ENCODE measurements around the gene TRIM45. TPM values are rescaled to one million over a fixed set of nuclear protein-coding genes. Genes with fewer than 3 reads are reported as not detected.
A peak's percentile ranks its signal among the peaks of the same experiment; 100 is the strongest.
"Not testable (repeated sequence)": the region's sequence is repeated elsewhere in the genome, so short reads cannot be mapped to it uniquely, and the experiment has no call there.

Gene TRIM45
- total RNA-seq, 2 donors from 2014 or later, result 1.5 to 7.1 TPM

DNA sequence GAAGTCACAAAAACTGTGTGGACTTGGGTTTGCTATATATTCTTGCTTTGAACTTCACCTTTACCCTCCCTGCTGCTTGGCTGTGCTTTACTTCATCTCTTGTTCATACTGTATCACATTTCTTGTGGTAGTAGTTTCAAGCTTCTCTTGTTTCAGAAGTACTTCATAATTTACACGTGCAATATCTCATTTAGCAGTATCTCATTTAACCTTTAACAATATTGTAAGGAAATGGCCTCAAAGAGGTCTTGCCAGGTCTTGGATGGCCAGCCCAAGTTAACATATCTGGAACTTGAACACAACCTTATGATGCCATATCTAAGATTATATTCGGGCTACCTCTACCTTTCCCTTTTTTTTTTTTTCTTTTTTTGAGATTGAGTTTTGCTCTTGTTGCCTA is 1.7 kb upstream of the TRIM45 start:
- H3K9me3 ChIP-seq, result no peaks in the 10 kb centered on the region
- H3K4me1 ChIP-seq (ENCODE audit: control insufficient read depth in 1 of 2, low read depth in 2 of 2), result peaks cover 8 to 15% of the 10 kb centered on the region in 2 donors
- DNase-seq (ENCODE audit: low spot score) (no peak), ATAC-seq (ENCODE audit: insufficient number of reproducible peaks, low FRiP score, low read depth) (no peak)
- no peaks in the 10 kb centered on the region for H3K36me3 ChIP-seq
- H3K4me3 ChIP-seq, result no peak overlapping the region
- TF ChIP-seq CTCF (IDR thresholded peaks at IDR 0.05), result no peak
- H3K27ac ChIP-seq, result no peak overlapping the region
- no peaks in the 10 kb centered on the region for H3K27me3 ChIP-seq (replicated peaks; ENCODE audit: insufficient read depth)

GRCh38 chr1:117122330-117123025 is 929 bp upstream of the TRIM45 start:
- Histone ChIP-seq H3K27me3 (replicated peaks; ENCODE audit: insufficient read depth) (no peaks in the 10 kb centered on the region), H3K27ac (peak overlapping the region; percentile 85 to 88), H3K9me3 (no peaks in the 10 kb centered on the region), H3K4me3 (peak overlapping the region; percentile 83), H3K4me1 (ENCODE audit: control insufficient read depth in 1 of 2, low read depth in 2 of 2) (peaks cover 8 to 15% of the 10 kb centered on the region in 2 donors), H3K36me3 (no peaks in the 10 kb centered on the region)
- DNase-seq (ENCODE audit: low spot score), result no peak
- TF ChIP-seq CTCF (IDR thresholded peaks at IDR 0.05), result no peak
- peak; percentile 9 for ATAC-seq (ENCODE audit: insufficient number of reproducible peaks, low FRiP score, low read depth)

DNA sequence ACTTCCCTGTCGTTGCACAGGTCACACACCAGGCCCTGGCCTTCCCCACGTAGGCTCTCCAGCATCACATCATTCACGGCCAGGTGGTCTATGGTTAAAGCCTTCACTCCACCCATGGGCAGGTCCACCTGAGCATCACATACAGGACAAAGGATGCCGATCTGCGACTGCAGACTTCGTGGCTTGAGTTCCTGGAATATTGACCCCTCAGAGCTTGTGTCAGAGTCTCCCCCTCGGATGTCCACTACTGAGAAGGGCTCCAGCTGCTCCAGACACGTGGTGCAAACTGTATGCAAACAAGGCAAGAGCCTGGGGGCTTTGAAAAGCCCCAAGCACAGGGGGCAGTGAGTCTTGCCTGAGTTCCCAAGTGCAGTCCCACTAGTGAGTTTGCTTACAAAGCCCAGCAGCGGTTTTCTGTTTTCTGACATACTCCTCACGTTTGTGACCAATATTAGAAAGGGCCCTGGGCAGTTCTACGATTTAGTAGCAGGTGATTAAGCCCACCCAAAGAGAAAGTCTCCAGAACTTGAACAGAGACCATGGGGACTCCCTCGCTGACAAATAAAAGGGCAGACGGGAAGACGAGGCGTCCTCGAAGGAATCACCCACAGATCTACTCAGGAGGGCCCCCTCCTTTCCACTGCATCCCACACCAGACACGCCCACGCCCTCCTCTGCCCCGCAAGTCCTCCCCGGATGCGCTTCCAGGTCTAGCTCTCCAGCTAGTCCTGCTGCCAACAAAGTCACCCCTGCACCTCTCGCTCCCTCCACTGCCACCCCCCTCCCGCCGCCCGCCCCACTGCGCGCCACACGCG is 568 bp downstream of the TRIM45 start:
- Histone ChIP-seq H3K4me1 (ENCODE audit: control insufficient read depth in 1 of 2, low read depth in 2 of 2) (peaks cover 8 to 15% of the 10 kb centered on the region in 2 donors), H3K27me3 (replicated peaks; ENCODE audit: insufficient read depth) (no peaks in the 10 kb centered on the region), H3K9me3 (no peaks in the 10 kb centered on the region), H3K27ac (peak overlapping the region; percentile 85 to 88), H3K4me3 (peak overlapping the region; percentile 83), H3K36me3 (no peaks in the 10 kb centered on the region)
- ATAC-seq (ENCODE audit: insufficient number of reproducible peaks, low FRiP score, low read depth) (no peak), DNase-seq (ENCODE audit: low spot score) (no peak)
- no peak for TF ChIP-seq CTCF (IDR thresholded peaks at IDR 0.05)

GRCh38 chr1:117119144-117119543 is 2.4 kb downstream of the TRIM45 start:
- not testable (repeated sequence) for H3K27me3 ChIP-seq (replicated peaks; ENCODE audit: insufficient read depth); H3K36me3 ChIP-seq; H3K27ac ChIP-seq; DNase-seq (ENCODE audit: low spot score); ATAC-seq (ENCODE audit: insufficient number of reproducible peaks, low FRiP score, low read depth); H3K4me3 ChIP-seq; H3K9me3 ChIP-seq
- peaks cover 8 to 15% of the 10 kb centered on the region in 2 donors for H3K4me1 ChIP-seq (ENCODE audit: control insufficient read depth in 1 of 2, low read depth in 2 of 2)

DNA sequence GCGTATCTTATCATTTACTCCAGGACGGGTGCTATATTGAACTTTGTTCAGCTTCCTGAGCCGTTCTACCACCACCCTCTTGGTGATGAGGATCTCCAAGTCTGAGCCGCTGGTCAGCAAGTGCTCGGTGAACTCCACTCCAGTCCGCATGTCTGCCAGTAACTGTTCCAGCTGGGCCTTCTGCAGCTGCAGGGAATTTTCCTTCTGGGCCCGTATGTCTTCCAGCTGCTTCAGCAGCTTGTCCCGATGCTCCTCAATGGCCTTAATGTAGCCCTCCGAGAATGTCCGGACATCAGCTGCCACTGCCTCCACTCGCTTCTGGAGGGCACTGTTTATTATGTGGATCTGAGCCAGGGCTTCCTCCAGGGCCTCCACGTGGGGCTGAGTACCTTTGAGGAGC is 3.4 kb downstream of the TRIM45 start:
- Histone ChIP-seq H3K27ac (no peak overlapping the region), H3K4me3 (no peak overlapping the region), H3K36me3 (peaks cover 5% of the 10 kb centered on the region), H3K4me1 (ENCODE audit: control insufficient read depth in 1 of 2, low read depth in 2 of 2) (peaks cover 8 to 15% of the 10 kb centered on the region in 2 donors), H3K9me3 (no peaks in the 10 kb centered on the region), H3K27me3 (replicated peaks; ENCODE audit: insufficient read depth) (no peaks in the 10 kb centered on the region)
- ATAC-seq (ENCODE audit: insufficient number of reproducible peaks, low FRiP score, low read depth) (no peak), DNase-seq (ENCODE audit: low spot score) (no peak)
- TF ChIP-seq CTCF (IDR thresholded peaks at IDR 0.05), result no peak
